ENCODE measurements around the gene AP5Z1. TPM values are rescaled to one million over a fixed set of nuclear protein-coding genes. Genes with fewer than 3 reads are reported as not detected.

AP5Z1 gene
- total RNA-seq, 1 donor, result 35.5 TPM

- no peak for DNase-seq (ENCODE audit: low read depth)
- no peak overlapping the region for H3K4me3 ChIP-seq (ENCODE audit: low read depth, low read length)
- TF ChIP-seq, protein P1, sequence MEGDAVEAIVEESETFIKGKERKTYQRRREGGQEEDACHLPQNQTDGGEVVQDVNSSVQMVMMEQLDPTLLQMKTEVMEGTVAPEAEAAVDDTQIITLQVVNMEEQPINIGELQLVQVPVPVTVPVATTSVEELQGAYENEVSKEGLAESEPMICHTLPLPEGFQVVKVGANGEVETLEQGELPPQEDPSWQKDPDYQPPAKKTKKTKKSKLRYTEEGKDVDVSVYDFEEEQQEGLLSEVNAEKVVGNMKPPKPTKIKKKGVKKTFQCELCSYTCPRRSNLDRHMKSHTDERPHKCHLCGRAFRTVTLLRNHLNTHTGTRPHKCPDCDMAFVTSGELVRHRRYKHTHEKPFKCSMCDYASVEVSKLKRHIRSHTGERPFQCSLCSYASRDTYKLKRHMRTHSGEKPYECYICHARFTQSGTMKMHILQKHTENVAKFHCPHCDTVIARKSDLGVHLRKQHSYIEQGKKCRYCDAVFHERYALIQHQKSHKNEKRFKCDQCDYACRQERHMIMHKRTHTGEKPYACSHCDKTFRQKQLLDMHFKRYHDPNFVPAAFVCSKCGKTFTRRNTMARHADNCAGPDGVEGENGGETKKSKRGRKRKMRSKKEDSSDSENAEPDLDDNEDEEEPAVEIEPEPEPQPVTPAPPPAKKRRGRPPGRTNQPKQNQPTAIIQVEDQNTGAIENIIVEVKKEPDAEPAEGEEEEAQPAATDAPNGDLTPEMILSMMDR (IDR thresholded peaks at IDR 0.05; ENCODE audit: insufficient read depth, low read length), result no peak
Measured at GRCh38 chr7:4819560-4820404, 44.4 kb downstream of the AP5Z1 start.

DNA sequence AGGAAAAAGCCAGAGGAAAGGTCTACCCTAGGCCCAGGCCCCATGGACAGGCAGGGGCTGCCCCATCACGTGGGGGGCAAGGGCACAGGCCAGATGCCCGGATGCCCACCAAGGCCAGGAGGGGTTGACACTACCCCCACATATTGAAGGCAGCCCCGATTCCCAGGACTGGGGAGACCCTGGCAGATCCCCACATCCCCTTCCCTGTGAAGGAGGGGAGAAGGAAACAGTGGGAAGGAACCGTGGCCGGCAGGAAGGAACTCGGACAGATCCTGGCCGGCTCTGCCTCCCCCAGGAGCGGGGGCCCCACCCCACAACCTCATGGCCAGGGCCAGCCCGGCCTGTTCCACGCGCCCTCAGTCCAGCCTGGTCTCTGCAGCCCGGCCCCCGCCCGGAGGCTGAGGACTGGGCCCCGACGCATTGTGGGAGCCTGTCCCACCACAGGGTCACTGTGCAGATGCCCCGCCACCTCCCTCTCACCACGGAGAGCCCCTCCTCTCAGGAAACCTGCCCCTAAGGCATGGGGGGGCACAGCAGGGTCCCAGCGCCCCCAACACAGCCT, 45.1 kb downstream of the AP5Z1 start:
- H3K4me3 ChIP-seq (ENCODE audit: low read depth, low read length), result no peak overlapping the region
- no peak for DNase-seq (ENCODE audit: low read depth)
- TF ChIP-seq, protein P1 (IDR thresholded peaks at IDR 0.05; ENCODE audit: insufficient read depth, low read length), result no peak

DNA sequence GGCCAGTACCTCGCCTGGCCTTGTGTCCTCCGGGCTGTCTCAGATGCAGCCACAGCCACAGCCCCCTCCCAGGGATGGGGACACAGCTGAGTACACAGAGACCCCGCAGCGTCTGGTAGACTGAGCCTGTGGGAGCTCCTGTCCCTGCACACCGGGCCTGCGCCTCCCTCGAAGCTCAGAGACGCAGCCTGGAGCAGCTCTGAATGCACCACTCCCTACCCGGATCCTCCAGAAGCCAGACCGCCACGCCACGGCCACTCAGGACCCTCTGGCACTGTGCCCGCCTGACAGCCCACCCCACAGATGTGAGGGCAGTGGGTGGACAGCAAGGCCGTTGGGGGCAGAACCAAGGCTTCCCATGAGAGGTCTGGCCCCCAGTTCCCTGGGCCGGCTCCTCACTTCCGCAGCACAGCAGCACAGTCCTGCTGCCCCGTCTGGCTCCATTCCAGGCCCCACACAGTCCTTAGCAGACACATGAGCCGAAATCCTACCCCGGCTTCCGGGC, 45.6 kb downstream of the AP5Z1 start:
- TF ChIP-seq, protein P1 (IDR thresholded peaks at IDR 0.05; ENCODE audit: insufficient read depth, low read length), result no peak

DNA sequence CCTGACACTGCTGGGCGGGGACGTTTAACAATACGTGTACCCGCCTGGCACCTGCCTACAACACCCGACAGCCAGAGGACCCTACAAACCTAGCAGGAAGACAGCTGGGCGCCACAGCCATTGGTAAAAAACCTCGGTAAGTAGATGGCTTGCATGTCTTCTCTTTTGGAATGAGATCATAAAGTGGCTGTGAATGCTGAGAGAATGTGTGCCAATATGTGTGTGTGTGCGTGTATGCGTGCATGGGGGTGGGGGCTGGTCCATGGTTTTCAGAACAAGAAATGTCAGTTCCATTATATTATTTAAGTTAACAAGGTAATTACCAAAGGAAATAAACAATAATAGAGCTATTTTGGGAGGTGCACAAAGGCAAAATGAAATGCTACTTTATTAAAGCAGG, 47.3 kb downstream of the AP5Z1 start:
- DNase-seq (ENCODE audit: low read depth), result no peak
- TF ChIP-seq, protein P1 (IDR thresholded peaks at IDR 0.05; ENCODE audit: insufficient read depth, low read length), result no peak
- no peak overlapping the region for H3K4me3 ChIP-seq (ENCODE audit: low read depth, low read length)

More for the DNA sequence above, 45.6 kb downstream of the AP5Z1 start:
- no peak for DNase-seq (ENCODE audit: low read depth)
- H3K4me3 ChIP-seq (ENCODE audit: low read depth, low read length), result no peak overlapping the region

DNA sequence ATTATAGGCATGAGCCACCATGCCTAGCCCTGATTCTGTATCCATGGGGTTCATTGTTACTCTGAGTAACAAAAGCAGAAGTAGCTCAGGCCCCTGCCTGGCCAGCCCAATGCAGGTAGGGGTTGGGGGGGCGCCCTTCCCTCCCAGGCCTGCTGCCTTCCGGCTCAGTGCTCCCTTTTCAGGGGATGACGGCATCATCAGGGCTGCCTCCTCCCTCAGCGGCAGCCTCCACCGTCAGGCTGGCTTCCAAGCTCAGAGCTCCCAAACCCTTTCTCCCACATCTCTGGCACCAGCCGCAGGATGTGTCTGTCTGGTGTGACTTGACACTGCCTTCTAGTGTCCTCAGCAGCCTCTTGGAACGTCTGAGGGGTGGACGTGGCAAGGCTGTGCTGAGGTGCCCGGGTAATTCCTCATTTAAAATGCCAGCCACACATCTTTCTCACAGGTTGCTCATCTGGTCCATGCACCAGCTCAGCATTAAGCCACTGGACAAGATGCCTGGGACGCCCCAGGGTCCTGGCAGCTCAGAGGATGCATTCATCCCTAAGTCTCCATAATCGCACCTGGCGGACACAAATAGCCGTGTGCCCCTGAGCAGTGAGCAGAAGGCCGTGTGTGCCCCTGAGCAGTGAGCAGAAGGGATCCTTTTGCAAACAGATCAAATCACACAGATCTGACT, 48.2 kb downstream of the AP5Z1 start:
- no peak for DNase-seq (ENCODE audit: low read depth)
- TF ChIP-seq, protein P1 (IDR thresholded peaks at IDR 0.05; ENCODE audit: insufficient read depth, low read length), result no peak
- no peak overlapping the region for H3K4me3 ChIP-seq (ENCODE audit: low read depth, low read length)

DNA sequence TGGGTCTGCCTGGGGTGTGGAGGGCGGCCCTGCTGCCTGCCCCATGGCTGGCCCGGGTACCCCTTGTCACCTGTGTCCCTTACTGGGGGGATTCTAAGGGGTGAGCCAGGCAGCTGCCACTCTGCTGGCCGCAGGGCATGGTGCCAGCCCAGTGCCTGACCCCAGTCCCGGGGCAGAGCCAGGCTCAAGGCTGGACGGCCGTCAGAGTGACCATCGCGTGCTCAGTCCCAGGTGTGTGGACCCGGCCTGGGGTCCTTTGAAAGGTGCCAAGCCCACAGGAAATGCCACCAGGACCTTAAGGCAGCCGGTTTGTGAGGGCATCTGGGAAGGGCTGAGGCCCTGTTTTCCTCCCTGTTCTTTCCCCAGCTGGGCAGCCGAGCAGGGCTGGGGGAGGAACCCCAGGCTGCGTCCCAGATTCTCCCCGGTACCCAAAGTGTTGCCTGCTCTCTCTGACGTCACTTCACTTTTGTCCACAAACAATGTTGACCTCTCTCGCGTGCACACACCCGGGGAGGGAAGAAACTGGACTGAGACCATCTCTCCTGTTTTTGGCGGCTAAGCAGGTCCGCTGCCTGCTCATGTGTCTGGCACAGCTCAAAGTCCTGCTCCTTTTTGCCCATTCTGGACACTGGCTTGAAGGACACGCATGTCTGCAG, 48.8 kb downstream of the AP5Z1 start:
- no peak overlapping the region for H3K4me3 ChIP-seq (ENCODE audit: low read depth, low read length)
- no peak for DNase-seq (ENCODE audit: low read depth)
- TF ChIP-seq, protein P1 (IDR thresholded peaks at IDR 0.05; ENCODE audit: insufficient read depth, low read length), result no peak
